Skeletal muscle tissue (tissue), 4 donors: ENCODE results near the gene CGB2. TPM values are rescaled to one million over a fixed set of nuclear protein-coding genes. Genes with fewer than 3 reads are reported as not detected.
"Not testable (repeated sequence)": the region's sequence is repeated elsewhere in the genome, so short reads cannot be mapped to it uniquely, and the experiment has no call there.

ENCODE experiments used
- H3K27ac ChIP-seq: one replicate; pipeline ENCODE4 v1.7.0; 2013; ENCODE audit warnings: mild to moderate bottlenecking, low read depth, low read length, inconsistent platforms
- H3K27me3 ChIP-seq, 3 donors: one replicate each; pipeline ENCODE4 v1.7.0; 2013; ENCODE audit warnings: low read length in 3 of 3; ENCODE audit not compliant: control insufficient read depth in 3 of 3, insufficient read depth in 3 of 3
- H3K36me3 ChIP-seq, 3 donors: one replicate each; pipeline ENCODE4 v1.7.0; 2013; ENCODE audit warnings: low read length in 3 of 3; ENCODE audit not compliant: control insufficient read depth in 3 of 3, insufficient read depth in 3 of 3
- H3K4me1 ChIP-seq, 3 donors: one replicate each; pipeline ENCODE4 v1.7.0; 2013; ENCODE audit warnings: low read length in 3 of 3, mild to moderate bottlenecking in 3 of 3; ENCODE audit not compliant: control insufficient read depth in 3 of 3, insufficient read depth in 3 of 3
- H3K4me3 ChIP-seq, 3 donors: one replicate each; pipeline ENCODE4 v1.7.0; 2013; ENCODE audit warnings: low read length in 3 of 3
- H3K9ac ChIP-seq, 3 donors: one replicate each; pipeline ENCODE4 v1.7.0; 2013; ENCODE audit warnings: low read length in 3 of 3, mild to moderate bottlenecking in 3 of 3, moderate library complexity in 2 of 3, low read depth in 1 of 3
- H3K9me3 ChIP-seq, 3 donors: one replicate each; pipeline ENCODE4 v1.7.0; 2013; ENCODE audit warnings: low read length in 3 of 3; ENCODE audit not compliant: control insufficient read depth in 3 of 3
- total RNA-seq: library from RNA; depleted of rRNA; stranded (reverse); fragments of >200 nt; gene quantifications from one replicate; pipeline ENCODE4 v1.2.3, GENCODE V29; 2014
- donor health status: Osteomylitis.

CGB2 gene
- total RNA-seq, 1 donor from 2014 or later, result not detected

DNA sequence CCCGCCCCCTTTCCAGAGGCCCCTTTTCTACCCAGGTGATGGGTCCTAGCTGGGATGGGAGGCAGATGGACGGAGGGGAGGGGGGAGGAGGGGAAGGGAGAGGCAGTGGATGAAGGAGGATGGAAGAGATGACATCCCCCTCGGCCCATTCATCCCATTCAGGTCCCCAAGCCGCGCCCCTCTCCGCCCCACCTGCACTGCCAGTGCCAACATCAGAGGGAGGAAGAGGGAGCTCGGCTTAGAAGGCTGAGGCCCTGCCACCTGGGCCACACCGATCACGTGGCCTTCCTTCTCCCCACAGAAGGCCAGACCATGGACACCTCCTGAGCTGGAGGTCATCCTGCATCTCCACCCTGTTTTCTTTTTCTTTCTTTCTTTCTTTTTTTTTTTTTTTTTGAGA is 3.0 kb upstream of the CGB2 start:
- H3K4me3 ChIP-seq, H3K9ac ChIP-seq, H3K4me1 ChIP-seq, H3K9me3 ChIP-seq, H3K27ac ChIP-seq, H3K36me3 ChIP-seq, H3K27me3 ChIP-seq: not testable (repeated sequence)

DNA sequence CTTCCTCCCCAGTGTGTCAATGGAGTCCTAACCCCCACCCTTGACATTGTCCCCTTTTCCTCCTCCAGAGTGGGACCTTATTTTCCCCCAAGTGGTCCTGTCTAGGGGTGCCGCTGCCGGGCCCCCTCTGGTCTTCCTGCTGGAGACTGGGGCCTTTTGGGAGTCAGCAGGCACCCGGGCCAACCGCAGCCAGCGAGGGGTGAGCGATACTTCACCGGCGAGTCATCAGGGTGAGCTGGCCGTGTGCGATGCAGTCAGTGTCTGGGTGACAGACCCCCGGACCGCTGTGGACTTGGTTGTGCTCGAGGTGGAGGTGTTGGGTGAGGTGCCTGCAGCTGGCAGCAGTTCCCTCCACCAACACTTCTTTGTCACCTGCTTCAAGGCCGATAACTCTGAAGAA is 1.9 kb upstream of the CGB2 start:
- not testable (repeated sequence) for H3K27me3 ChIP-seq, H3K4me1 ChIP-seq, H3K9ac ChIP-seq, H3K4me3 ChIP-seq, H3K27ac ChIP-seq, H3K36me3 ChIP-seq, H3K9me3 ChIP-seq

DNA sequence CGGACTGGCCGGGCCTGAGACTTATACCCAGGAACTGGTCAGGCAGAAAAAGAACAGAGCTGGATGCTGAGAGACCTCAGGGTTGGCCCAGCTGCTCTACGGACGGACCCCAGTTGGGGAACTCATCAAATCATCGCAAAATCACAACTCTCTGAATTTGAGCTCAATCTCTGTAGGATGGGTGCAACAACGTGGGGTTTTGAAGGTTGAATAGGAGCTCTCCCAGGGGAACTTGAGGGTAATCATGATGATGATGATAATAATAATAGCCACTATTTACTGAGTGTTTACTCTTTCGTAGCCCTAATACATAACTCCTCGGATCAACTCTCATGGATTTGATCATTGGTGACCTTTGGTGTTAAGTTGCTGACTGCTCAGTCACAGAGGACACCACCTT is 1.4 kb upstream of the CGB2 start:
- not testable (repeated sequence) for H3K27me3 ChIP-seq, H3K36me3 ChIP-seq, H3K4me1 ChIP-seq, H3K9ac ChIP-seq, H3K9me3 ChIP-seq, H3K27ac ChIP-seq, H3K4me3 ChIP-seq

DNA sequence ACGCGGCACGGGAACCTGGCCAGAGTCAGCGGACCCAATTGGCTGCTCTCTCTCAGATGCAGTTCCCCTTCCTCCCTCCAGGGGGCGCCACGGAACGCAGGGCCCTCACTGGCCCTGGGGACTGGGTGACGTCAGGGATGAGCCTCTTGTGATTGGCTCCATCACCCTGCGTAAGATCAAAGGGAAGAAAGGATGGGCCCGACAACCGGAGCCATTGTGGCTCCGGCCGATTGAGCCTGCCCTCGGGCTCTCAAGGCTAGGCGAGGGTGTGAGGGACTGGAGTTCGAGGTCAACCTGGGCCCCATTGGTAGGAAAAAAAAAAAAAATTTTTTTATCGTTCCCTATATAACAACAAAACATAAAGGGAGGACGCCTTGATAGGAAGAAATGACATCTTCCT is 5.1 kb downstream of the CGB2 start, which contains the start of gene CGB1:
Gene CGB1, minus strand, starts transcription at position 81 of the 400 bp plus-strand sequence. CDS start 184 bp downstream, outside the sequence.
- not testable (repeated sequence) for H3K9me3 ChIP-seq, H3K27me3 ChIP-seq, H3K4me3 ChIP-seq

DNA sequence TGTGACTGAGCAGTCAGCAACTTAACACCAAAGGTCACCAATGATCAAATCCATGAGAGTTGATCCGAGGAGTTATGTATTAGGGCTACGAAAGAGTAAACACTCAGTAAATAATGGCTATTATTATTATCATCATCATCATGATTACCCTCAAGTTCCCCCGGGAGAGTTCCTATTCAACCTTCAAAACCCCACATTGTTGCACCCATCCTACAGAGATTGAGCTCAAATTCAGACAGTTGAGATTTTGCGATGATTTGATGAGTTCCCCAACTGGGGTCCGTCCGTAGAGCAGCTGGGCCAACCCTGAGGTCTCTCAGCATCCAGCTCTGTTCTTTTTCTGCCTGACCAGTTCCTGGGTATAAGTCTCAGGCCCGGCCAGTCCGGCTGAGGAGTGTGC is 6.4 kb downstream of the CGB2 start:
- not testable (repeated sequence) for H3K9me3 ChIP-seq, H3K27ac ChIP-seq, H3K4me3 ChIP-seq, H3K9ac ChIP-seq, H3K36me3 ChIP-seq, H3K27me3 ChIP-seq, H3K4me1 ChIP-seq

More for the DNA sequence above, 5.1 kb downstream of the CGB2 start, which contains the start of gene CGB1:
- not testable (repeated sequence) for H3K36me3 ChIP-seq, H3K9ac ChIP-seq, H3K4me1 ChIP-seq, H3K27ac ChIP-seq

DNA sequence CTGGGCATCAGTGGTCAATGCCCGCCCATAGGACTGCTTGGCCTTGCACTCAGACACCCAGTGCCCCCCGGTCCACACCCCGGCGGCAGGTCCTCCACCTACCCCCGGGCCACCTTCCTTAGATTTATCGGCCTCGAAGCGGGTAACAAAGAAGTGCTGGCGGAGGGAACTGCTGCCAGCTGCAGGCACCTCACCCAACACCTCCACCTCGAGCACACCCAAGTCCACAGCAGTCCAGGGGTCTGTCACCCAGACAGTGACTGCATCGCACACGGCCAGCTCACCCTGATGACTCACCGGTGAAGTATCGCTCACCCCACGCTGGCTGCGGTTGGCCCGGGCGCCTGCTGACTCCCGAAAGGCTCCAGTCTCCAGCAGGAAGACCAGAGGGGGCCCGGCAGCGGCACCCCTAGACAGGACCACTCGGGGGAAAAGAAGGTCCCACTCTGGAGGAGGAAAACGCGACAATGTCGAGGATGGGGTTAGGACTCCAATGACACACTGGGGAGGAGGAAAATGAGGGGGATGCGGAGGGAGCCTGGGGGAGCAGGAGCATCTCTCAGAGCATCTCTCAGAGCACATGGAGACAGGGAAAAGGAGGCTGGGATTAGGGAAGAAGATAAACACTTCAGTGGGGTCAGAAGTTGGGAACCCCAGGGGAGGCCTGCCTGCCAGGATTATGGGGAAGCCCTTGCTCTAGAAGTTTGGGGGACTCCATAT is 7.0 kb downstream of the CGB2 start:
- H3K27me3 ChIP-seq, H3K36me3 ChIP-seq, H3K4me1 ChIP-seq, H3K27ac ChIP-seq, H3K9ac ChIP-seq, H3K4me3 ChIP-seq, H3K9me3 ChIP-seq: not testable (repeated sequence)

DNA sequence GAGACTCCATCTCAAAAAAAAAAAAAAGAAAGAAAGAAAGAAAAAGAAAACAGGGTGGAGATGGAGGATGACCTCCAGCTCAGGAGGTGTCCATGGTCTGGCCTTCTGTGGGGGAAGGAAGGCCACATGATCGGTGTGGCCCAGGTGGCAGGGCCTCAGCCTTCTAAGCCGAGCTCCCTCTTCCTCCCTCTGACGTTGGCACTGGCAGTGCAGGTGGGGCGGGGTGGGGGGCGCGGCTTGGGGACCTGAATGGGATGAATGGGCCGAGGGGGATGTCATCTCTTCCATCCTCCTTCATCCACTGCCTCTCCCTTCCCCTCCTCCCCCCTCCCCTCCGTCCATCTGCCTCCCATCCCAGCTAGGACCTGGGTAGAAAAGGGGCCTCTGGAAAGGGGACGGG is 8.0 kb downstream of the CGB2 start:
- not testable (repeated sequence) for H3K4me3 ChIP-seq, H3K9ac ChIP-seq, H3K4me1 ChIP-seq, H3K9me3 ChIP-seq, H3K27ac ChIP-seq, H3K27me3 ChIP-seq, H3K36me3 ChIP-seq

DNA sequence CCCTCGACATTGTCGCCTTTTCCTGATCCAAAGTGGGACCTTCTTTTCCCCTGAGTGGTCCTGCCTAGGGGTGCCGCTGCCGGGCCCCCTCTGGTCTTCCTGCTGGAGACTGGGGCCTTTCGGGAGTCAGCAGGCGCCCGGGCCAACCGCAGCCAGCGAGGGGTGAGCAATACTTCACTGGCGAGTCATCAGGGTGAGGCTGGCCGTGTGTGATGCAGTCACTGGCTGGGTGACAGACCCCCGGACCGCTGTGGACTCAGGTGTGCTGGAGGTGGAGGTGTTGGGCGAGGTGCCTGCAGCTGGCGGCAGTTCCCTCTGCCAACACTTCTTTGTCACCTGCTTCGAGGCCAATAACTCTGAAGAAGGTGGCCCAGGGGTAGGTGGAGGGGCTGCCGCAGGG is 10.5 kb downstream of the CGB2 start:
- no peaks in the 10 kb centered on the region for H3K4me1 ChIP-seq
- no peak overlapping the region for H3K27ac ChIP-seq
- H3K27me3 ChIP-seq, result no peaks in the 10 kb centered on the region
- H3K9me3 ChIP-seq, result no peaks in the 10 kb centered on the region
- H3K9ac ChIP-seq, result no peak overlapping the region
- no peak overlapping the region for H3K4me3 ChIP-seq
- no peaks in the 10 kb centered on the region for H3K36me3 ChIP-seq

DNA sequence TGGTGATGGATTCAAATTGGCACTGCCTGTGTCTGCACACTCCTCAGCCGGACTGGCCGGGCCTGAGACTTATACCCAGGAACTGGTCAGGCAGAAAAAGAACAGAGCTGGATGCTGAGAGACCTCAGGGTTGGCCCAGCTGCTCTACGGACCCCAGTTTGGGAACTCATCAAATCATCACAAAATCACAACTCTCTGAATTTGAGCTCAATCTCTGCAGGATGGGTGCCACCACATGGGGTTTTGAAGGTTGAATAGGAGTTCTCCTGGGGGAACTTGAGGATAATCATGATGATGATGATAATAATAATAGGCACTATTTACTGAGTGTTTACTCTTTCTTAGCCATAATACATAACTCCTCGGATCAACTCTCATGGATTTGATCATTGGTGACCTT is 11.0 kb downstream of the CGB2 start:
- not testable (repeated sequence) for H3K27me3 ChIP-seq, H3K9me3 ChIP-seq, H3K4me1 ChIP-seq, H3K9ac ChIP-seq, H3K27ac ChIP-seq, H3K4me3 ChIP-seq, H3K36me3 ChIP-seq

DNA sequence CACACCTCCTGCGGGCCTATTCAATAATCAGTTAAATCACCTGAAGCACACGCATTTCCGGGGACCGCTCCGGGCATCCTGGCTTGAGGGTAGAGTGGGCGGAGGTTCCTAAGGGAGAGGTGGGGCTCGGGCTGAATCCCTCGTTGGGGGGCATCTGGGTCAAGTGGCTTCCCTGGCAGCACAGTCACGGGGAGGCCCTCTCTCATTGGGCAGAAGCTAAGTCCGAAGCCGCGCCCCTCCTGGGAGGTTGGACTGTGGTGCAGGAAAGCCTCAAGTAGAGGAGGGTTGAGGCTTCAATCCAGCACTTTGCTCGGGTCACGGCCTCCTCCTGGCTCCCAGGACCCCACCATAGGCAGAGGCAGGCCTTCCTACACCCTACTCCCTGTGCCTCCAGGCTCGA is 11.9 kb downstream of the CGB2 start, which contains the start of gene CGB5:
Gene CGB5, plus strand, starts transcription at position 301 of the 400 bp plus-strand sequence. CDS start 362 bp downstream, outside the sequence.
- H3K27ac ChIP-seq, H3K9me3 ChIP-seq, H3K9ac ChIP-seq, H3K4me3 ChIP-seq, H3K27me3 ChIP-seq, H3K4me1 ChIP-seq, H3K36me3 ChIP-seq: not testable (repeated sequence)
